ENCODE data around the gene LGI2.

DNA sequence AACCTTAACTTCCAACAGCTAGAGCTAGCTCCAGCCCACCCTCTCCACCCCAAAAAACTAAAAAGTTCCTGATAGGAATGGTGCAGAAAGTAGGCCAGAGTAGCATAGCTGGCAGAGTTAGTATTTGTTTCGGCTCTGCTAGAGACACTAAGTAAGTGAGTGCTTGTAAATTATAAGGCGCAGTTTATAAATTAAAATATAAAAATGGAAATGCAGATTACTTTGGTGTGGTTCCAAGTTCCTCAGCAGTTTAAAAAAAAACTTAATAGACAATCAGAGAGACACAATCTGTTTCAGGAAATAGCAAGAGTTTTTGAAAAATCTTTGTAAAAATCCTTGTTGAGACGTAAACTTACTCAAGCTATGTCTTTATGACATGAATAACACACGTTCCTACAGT is 2.8 kb upstream of the LGI2 start:
- TF ChIP-seq, protein P1, sequence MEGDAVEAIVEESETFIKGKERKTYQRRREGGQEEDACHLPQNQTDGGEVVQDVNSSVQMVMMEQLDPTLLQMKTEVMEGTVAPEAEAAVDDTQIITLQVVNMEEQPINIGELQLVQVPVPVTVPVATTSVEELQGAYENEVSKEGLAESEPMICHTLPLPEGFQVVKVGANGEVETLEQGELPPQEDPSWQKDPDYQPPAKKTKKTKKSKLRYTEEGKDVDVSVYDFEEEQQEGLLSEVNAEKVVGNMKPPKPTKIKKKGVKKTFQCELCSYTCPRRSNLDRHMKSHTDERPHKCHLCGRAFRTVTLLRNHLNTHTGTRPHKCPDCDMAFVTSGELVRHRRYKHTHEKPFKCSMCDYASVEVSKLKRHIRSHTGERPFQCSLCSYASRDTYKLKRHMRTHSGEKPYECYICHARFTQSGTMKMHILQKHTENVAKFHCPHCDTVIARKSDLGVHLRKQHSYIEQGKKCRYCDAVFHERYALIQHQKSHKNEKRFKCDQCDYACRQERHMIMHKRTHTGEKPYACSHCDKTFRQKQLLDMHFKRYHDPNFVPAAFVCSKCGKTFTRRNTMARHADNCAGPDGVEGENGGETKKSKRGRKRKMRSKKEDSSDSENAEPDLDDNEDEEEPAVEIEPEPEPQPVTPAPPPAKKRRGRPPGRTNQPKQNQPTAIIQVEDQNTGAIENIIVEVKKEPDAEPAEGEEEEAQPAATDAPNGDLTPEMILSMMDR (conservative IDR thresholded peaks at IDR 0.05 in 1 of 2, IDR thresholded peaks at IDR 0.05 in 1 of 2; ENCODE audit: extremely low read depth in 1 of 2, insufficient read depth in 1 of 2, low read depth in 1 of 2, low read length in 2 of 2): no peak
- TF ChIP-seq EZH2 (IDR thresholded peaks at IDR 0.05; ENCODE audit: borderline replicate concordance, low read length): no peak
